WTC11 (cell line): ENCODE measurements around the gene TPT1. TPM values are rescaled to one million over a fixed set of nuclear protein-coding genes. Genes with fewer than 3 reads are reported as not detected.

Experiments
- ATAC-seq: fragments of 200-7000 bp; cut with Tn5 transposase; 2 replicates; pipeline ENCODE4 v1.10.0; 2021; ENCODE audit warnings: mild to moderate bottlenecking, moderate library complexity
- CTCF ChIA-PET: fragments of 300-600 bp; sonication (Branson Sonifier 250); formaldehyde crosslinking; loops from one replicate; lab custom pipeline; 2021; ENCODE audit warnings: antibody characterized with exemption; lab: Charles Lee
- POLR2A ChIA-PET: fragments of 350-600 bp; sonication (Branson Sonifier 250); formaldehyde crosslinking; loops from one replicate; lab custom pipeline; 2021; ENCODE audit warnings: antibody characterized with exemption; lab: Charles Lee
- DNase-seq: peaks from one replicate; pipeline ENCODE4 v3.0.0; 2021; ENCODE audit warnings: low spot score
- H3K27ac Mint-ChIP-seq: 2 replicates; pipeline ENCODE4 v1.8.0; 2021; ENCODE audit warnings: mixed read lengths
- H3K27me3 Mint-ChIP-seq: 2 replicates; pipeline ENCODE4 v1.8.0; 2021; ENCODE audit warnings: low read depth, mild to moderate bottlenecking, moderate library complexity, mixed read lengths
- H3K36me3 Mint-ChIP-seq: 2 replicates; pipeline ENCODE4 v1.8.0; 2021; ENCODE audit warnings: mixed read lengths
- H3K4me1 Mint-ChIP-seq: 2 replicates; pipeline ENCODE4 v1.8.0; 2022; ENCODE audit warnings: mixed read lengths
- H3K4me3 Mint-ChIP-seq: 2 replicates; pipeline ENCODE4 v1.8.0; 2021; ENCODE audit warnings: mild to moderate bottlenecking, moderate library complexity, mixed read lengths
- H3K9me3 Mint-ChIP-seq: 2 replicates; pipeline ENCODE4 v1.8.0; 2021; ENCODE audit warnings: mixed read lengths
- ATF1 ChIP-seq: sonication (generic); formaldehyde crosslinking; IDR thresholded peaks from 2 replicates; pipeline ENCODE4 v1.8.1; 2023; ENCODE audit warnings: mild to moderate bottlenecking, moderate library complexity, missing genetic modification reagents
- CREB1 ChIP-seq: sonication (generic); formaldehyde crosslinking; IDR thresholded peaks from 2 replicates; pipeline ENCODE4 v1.8.0; 2023; ENCODE audit warnings: mild to moderate bottlenecking, missing genetic modification reagents
- NFYB ChIP-seq: sonication (generic); formaldehyde crosslinking; conservative IDR thresholded peaks from 2 replicates; pipeline ENCODE4 v1.8.0; 2022; ENCODE audit warnings: low read depth, missing genetic modification reagents
- NR3C1 ChIP-seq: sonication (generic); formaldehyde crosslinking; conservative IDR thresholded peaks from 2 replicates; pipeline ENCODE4 v1.8.1; 2023; ENCODE audit warnings: low read depth, mild to moderate bottlenecking, missing genetic modification reagents
- OVOL2 ChIP-seq: fragments of 250-450 bp; sonication (Bioruptor Pico); IDR thresholded peaks from 2 replicates; pipeline ENCODE4 v1.9.0; 2021; ENCODE audit warnings: mild to moderate bottlenecking, borderline replicate concordance
- SMAD4 ChIP-seq: sonication (generic); formaldehyde crosslinking; IDR thresholded peaks from 2 replicates; pipeline ENCODE4 v1.8.0; 2022; ENCODE audit warnings: mild to moderate bottlenecking, missing genetic modification reagents
- ZBTB21 ChIP-seq: sonication (generic); formaldehyde crosslinking; IDR thresholded peaks from 2 replicates; pipeline ENCODE4 v1.8.1; 2023; ENCODE audit warnings: mild to moderate bottlenecking, missing genetic modification reagents, borderline replicate concordance
- ZNF317 ChIP-seq: sonication (generic); formaldehyde crosslinking; IDR thresholded peaks from 2 replicates; pipeline ENCODE4 v1.8.1; 2023; ENCODE audit warnings: low read depth, mild to moderate bottlenecking, moderate library complexity, missing genetic modification reagents, borderline replicate concordance
- ZNF416 ChIP-seq: fragments of 250-450 bp; sonication (Bioruptor Pico); IDR thresholded peaks from 2 replicates; pipeline ENCODE4 v1.9.0; 2021; ENCODE audit warnings: mild to moderate bottlenecking, inconsistent platforms
- total RNA-seq: library from RNA; stranded (reverse); gene quantifications from 3 replicates; pipeline ENCODE4 v1.2.3, GENCODE V29; 2021
- TF ChIP-seq, protein P1 (sequence below): sonication (generic); formaldehyde crosslinking; conservative IDR thresholded peaks from 2 replicates; pipeline ENCODE4 v1.8.1; 2023; ENCODE audit warnings: mild to moderate bottlenecking, low read depth, missing genetic modification reagents, moderate library complexity
- TF ChIP-seq, protein P2 (sequence below): sonication (generic); formaldehyde crosslinking; IDR thresholded peaks from 2 replicates; pipeline ENCODE4 v1.8.1; 2022; ENCODE audit warnings: low read depth, mild to moderate bottlenecking, moderate library complexity, missing genetic modification reagents, borderline replicate concordance
- TF ChIP-seq, protein P3 (sequence below): sonication (generic); formaldehyde crosslinking; IDR thresholded peaks from 2 replicates; pipeline ENCODE4 v1.8.0; 2022; ENCODE audit warnings: missing genetic modification reagents
- TF ChIP-seq, protein P4 (sequence below): sonication (generic); formaldehyde crosslinking; IDR thresholded peaks from 2 replicates; pipeline ENCODE4 v1.8.1; 2022; ENCODE audit warnings: mild to moderate bottlenecking, moderate library complexity, missing genetic modification reagents
- TF ChIP-seq, protein P5 (sequence below): sonication (generic); formaldehyde crosslinking; IDR thresholded peaks from 2 replicates; pipeline ENCODE4 v1.8.1; 2022; ENCODE audit warnings: mild to moderate bottlenecking, missing genetic modification reagents, moderate library complexity, borderline replicate concordance
- TF ChIP-seq, protein P6 (sequence below): sonication (generic); formaldehyde crosslinking; IDR thresholded peaks from 2 replicates; pipeline ENCODE4 v1.8.0; 2022; ENCODE audit warnings: mild to moderate bottlenecking, missing genetic modification reagents
- TF ChIP-seq, protein P7 (sequence below): sonication (generic); formaldehyde crosslinking; conservative IDR thresholded peaks from 2 replicates; pipeline ENCODE4 v1.8.1; 2022; ENCODE audit warnings: mild to moderate bottlenecking, missing genetic modification reagents
- TF ChIP-seq, protein P8 (sequence below): sonication (generic); formaldehyde crosslinking; IDR thresholded peaks from 2 replicates; pipeline ENCODE4 v1.8.1; 2023; ENCODE audit warnings: mild to moderate bottlenecking, missing genetic modification reagents

TPT1 gene
- total RNA-seq, 1 experiment from 2014 or later, result 1,861 TPM

DNA sequence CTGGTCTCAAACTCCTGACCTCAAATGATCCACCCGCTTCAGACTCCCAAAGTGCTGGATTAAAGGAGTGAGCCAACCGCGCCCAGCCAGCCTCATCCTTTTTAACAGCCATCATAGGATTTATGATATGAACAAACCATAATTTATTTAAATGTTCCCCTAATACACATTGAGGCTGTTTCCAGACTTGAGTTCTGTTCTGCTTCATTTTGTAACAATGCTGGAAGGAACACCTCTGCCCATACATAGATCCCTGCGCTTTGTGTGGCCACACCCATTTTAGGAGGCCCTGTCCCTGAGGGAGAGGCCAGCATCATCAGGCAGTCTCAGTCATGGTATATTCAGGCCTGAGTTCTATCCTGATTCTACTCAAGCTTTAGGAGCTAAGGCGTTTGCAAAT is 35.9 kb downstream of the TPT1 start:
- H3K4me3 Mint-ChIP-seq, result no peak overlapping the region
- TF ChIP-seq SMAD4 (CRISPR knock-in tag) (no peak), ATF1 (no peak), NFYB (no peak), ZBTB21 (CRISPR knock-in tag) (no peak), ZNF317 (no peak)
- TF ChIP-seq, protein P1, sequence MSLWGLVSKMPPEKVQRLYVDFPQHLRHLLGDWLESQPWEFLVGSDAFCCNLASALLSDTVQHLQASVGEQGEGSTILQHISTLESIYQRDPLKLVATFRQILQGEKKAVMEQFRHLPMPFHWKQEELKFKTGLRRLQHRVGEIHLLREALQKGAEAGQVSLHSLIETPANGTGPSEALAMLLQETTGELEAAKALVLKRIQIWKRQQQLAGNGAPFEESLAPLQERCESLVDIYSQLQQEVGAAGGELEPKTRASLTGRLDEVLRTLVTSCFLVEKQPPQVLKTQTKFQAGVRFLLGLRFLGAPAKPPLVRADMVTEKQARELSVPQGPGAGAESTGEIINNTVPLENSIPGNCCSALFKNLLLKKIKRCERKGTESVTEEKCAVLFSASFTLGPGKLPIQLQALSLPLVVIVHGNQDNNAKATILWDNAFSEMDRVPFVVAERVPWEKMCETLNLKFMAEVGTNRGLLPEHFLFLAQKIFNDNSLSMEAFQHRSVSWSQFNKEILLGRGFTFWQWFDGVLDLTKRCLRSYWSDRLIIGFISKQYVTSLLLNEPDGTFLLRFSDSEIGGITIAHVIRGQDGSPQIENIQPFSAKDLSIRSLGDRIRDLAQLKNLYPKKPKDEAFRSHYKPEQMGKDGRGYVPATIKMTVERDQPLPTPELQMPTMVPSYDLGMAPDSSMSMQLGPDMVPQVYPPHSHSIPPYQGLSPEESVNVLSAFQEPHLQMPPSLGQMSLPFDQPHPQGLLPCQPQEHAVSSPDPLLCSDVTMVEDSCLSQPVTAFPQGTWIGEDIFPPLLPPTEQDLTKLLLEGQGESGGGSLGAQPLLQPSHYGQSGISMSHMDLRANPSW (CRISPR knock-in tag), result no peak
- TF ChIP-seq, protein P2, sequence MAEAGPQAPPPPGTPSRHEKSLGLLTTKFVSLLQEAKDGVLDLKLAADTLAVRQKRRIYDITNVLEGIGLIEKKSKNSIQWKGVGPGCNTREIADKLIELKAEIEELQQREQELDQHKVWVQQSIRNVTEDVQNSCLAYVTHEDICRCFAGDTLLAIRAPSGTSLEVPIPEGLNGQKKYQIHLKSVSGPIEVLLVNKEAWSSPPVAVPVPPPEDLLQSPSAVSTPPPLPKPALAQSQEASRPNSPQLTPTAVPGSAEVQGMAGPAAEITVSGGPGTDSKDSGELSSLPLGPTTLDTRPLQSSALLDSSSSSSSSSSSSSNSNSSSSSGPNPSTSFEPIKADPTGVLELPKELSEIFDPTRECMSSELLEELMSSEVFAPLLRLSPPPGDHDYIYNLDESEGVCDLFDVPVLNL (CRISPR knock-in tag), result no peak
- TF ChIP-seq, protein P3, sequence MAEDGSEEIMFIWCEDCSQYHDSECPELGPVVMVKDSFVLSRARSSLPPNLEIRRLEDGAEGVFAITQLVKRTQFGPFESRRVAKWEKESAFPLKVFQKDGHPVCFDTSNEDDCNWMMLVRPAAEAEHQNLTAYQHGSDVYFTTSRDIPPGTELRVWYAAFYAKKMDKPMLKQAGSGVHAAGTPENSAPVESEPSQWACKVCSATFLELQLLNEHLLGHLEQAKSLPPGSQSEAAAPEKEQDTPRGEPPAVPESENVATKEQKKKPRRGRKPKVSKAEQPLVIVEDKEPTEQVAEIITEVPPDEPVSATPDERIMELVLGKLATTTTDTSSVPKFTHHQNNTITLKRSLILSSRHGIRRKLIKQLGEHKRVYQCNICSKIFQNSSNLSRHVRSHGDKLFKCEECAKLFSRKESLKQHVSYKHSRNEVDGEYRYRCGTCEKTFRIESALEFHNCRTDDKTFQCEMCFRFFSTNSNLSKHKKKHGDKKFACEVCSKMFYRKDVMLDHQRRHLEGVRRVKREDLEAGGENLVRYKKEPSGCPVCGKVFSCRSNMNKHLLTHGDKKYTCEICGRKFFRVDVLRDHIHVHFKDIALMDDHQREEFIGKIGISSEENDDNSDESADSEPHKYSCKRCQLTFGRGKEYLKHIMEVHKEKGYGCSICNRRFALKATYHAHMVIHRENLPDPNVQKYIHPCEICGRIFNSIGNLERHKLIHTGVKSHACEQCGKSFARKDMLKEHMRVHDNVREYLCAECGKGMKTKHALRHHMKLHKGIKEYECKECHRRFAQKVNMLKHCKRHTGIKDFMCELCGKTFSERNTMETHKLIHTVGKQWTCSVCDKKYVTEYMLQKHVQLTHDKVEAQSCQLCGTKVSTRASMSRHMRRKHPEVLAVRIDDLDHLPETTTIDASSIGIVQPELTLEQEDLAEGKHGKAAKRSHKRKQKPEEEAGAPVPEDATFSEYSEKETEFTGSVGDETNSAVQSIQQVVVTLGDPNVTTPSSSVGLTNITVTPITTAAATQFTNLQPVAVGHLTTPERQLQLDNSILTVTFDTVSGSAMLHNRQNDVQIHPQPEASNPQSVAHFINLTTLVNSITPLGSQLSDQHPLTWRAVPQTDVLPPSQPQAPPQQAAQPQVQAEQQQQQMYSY, result no peak
- TF ChIP-seq, protein P4, sequence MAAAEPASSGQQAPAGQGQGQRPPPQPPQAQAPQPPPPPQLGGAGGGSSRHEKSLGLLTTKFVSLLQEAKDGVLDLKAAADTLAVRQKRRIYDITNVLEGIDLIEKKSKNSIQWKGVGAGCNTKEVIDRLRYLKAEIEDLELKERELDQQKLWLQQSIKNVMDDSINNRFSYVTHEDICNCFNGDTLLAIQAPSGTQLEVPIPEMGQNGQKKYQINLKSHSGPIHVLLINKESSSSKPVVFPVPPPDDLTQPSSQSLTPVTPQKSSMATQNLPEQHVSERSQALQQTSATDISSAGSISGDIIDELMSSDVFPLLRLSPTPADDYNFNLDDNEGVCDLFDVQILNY (CRISPR knock-in tag), result no peak
- ChIA-PET CTCF (no interaction called here), POLR2A (no interaction called here)
- no peak overlapping the region; the same call in 1 of the 2 replicates for H3K27ac Mint-ChIP-seq
- no peak for DNase-seq
- H3K36me3 Mint-ChIP-seq, result no peaks in the 10 kb centered on the region
- H3K4me1 Mint-ChIP-seq, result peaks cover 39% of the 10 kb centered on the region
- 0 out of 2 replicates have a peak, but pooled peaks have one; percentile 12 for ATAC-seq
- H3K9me3 Mint-ChIP-seq, result no peaks in the 10 kb centered on the region
- H3K27me3 Mint-ChIP-seq, result no peaks in the 10 kb centered on the region

DNA sequence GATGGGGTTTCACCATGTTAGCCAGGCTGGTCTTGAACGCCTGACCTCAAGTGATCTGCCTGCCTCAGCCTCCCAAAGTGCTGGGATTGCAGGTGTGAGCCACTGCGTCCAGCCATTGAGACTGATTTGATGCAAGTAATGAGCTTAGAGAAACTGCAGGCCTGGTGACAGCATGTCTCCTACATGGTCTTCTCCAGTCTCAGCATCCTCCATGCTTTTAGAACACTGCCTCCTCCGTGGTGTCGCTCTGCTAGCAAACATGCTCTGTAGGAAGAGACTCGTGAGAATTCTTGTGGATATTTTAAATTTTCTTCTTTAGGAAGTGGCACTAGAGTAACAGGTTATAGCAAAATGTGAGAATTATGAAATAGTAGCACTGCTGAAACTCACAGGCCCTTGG is 37.1 kb downstream of the TPT1 start:
- Mint-ChIP-seq H3K27ac (no peak overlapping the region), H3K9me3 (no peaks in the 10 kb centered on the region), H3K4me1 (peaks cover 32% of the 10 kb centered on the region), H3K36me3 (no peaks in the 10 kb centered on the region), H3K4me3 (no peak overlapping the region), H3K27me3 (no peaks in the 10 kb centered on the region)
- ChIA-PET CTCF (interaction anchor here (2.6 kb wide), 1 partner anchor 23 kb away, joined by 10 read pairs; no protein-coding TSS in a partner anchor), POLR2A (interaction anchor here (0.8 kb wide), 1 partner anchor 10 kb away, joined by 3 read pairs; no protein-coding TSS in a partner anchor)
- ATAC-seq (no peak), DNase-seq (no peak)
- TF ChIP-seq, protein P5, sequence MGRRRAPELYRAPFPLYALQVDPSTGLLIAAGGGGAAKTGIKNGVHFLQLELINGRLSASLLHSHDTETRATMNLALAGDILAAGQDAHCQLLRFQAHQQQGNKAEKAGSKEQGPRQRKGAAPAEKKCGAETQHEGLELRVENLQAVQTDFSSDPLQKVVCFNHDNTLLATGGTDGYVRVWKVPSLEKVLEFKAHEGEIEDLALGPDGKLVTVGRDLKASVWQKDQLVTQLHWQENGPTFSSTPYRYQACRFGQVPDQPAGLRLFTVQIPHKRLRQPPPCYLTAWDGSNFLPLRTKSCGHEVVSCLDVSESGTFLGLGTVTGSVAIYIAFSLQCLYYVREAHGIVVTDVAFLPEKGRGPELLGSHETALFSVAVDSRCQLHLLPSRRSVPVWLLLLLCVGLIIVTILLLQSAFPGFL, result no peak
- TF ChIP-seq, protein P3, result no peak
- TF ChIP-seq, protein P6, sequence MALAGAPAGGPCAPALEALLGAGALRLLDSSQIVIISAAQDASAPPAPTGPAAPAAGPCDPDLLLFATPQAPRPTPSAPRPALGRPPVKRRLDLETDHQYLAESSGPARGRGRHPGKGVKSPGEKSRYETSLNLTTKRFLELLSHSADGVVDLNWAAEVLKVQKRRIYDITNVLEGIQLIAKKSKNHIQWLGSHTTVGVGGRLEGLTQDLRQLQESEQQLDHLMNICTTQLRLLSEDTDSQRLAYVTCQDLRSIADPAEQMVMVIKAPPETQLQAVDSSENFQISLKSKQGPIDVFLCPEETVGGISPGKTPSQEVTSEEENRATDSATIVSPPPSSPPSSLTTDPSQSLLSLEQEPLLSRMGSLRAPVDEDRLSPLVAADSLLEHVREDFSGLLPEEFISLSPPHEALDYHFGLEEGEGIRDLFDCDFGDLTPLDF (CRISPR knock-in tag), result no peak
- TF ChIP-seq, protein P7, sequence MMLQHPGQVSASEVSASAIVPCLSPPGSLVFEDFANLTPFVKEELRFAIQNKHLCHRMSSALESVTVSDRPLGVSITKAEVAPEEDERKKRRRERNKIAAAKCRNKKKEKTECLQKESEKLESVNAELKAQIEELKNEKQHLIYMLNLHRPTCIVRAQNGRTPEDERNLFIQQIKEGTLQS (CRISPR knock-in tag), result no peak
- TF ChIP-seq OVOL2, result no peak
- TF ChIP-seq CREB1 (CRISPR knock-in tag), result no peak
- no peak for TF ChIP-seq NR3C1 (CRISPR knock-in tag)
- no peak for TF ChIP-seq ZNF416
- TF ChIP-seq, protein P8, sequence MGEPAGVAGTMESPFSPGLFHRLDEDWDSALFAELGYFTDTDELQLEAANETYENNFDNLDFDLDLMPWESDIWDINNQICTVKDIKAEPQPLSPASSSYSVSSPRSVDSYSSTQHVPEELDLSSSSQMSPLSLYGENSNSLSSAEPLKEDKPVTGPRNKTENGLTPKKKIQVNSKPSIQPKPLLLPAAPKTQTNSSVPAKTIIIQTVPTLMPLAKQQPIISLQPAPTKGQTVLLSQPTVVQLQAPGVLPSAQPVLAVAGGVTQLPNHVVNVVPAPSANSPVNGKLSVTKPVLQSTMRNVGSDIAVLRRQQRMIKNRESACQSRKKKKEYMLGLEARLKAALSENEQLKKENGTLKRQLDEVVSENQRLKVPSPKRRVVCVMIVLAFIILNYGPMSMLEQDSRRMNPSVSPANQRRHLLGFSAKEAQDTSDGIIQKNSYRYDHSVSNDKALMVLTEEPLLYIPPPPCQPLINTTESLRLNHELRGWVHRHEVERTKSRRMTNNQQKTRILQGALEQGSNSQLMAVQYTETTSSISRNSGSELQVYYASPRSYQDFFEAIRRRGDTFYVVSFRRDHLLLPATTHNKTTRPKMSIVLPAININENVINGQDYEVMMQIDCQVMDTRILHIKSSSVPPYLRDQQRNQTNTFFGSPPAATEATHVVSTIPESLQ (CRISPR knock-in tag), result no peak
